Activated B cell treated with CpG ODN at 0.5 μM for 24 hours (primary cell): ENCODE results near the gene CTRL. TPM values are rescaled to one million over a fixed set of nuclear protein-coding genes. Genes with fewer than 3 reads are reported as not detected.
A peak's percentile ranks its signal among the peaks of the same experiment; 100 is the strongest.
"Not testable (repeated sequence)": the region's sequence is repeated elsewhere in the genome, so short reads cannot be mapped to it uniquely, and the experiment has no call there.

Experiments
- ATAC-seq: fragments of 200-7000 bp; cut with Tn5 transposase; one replicate; pipeline ENCODE4 v1.10.0; 2021; ENCODE audit warnings: low read depth, mild to moderate bottlenecking, moderate library complexity
- CTCF ChIA-PET: fragments of 350-600 bp; sonication (Branson Sonifier 250); formaldehyde crosslinking; loops from one replicate; lab custom pipeline; 2021; ENCODE audit warnings: antibody characterized with exemption; lab: Charles Lee
- POLR2A ChIA-PET: fragments of 350-600 bp; sonication (Branson Sonifier 250); formaldehyde crosslinking; loops from one replicate; lab custom pipeline; 2021; ENCODE audit warnings: antibody characterized with exemption; lab: Charles Lee
- DNase-seq: peaks from one replicate; pipeline ENCODE4 v3.0.0; 2022
- H3K27ac Mint-ChIP-seq: one replicate; pipeline ENCODE4 v1.8.0; 2020; ENCODE audit warnings: mixed read lengths
- H3K27me3 Mint-ChIP-seq: one replicate; pipeline ENCODE4 v1.8.0; 2021; ENCODE audit warnings: mixed read lengths
- H3K36me3 Mint-ChIP-seq: one replicate; pipeline ENCODE4 v1.8.0; 2021; ENCODE audit warnings: low read depth, mixed read lengths
- H3K4me1 Mint-ChIP-seq: one replicate; pipeline ENCODE4 v1.8.0; 2021; ENCODE audit warnings: mixed read lengths
- H3K4me3 Mint-ChIP-seq: one replicate; pipeline ENCODE4 v1.8.0; 2020; ENCODE audit warnings: mild to moderate bottlenecking, mixed read lengths
- H3K9me3 Mint-ChIP-seq: one replicate; pipeline ENCODE4 v1.8.0; 2020; ENCODE audit warnings: mixed read lengths
- intact Hi-C: fragments of 100-400 bp; cut with micrococcal nuclease; formaldehyde crosslinking; loops from one replicate; pipeline ENCODE4 v1.15.1; 2024
- total RNA-seq: library from RNA; stranded (reverse); gene quantifications from 2 replicates; pipeline ENCODE4 v1.2.3, GENCODE V29; 2022
- TF ChIP-seq, protein P1 (sequence below): fragments of 200-600 bp; IDR thresholded peaks from one replicate; pipeline ENCODE4 v1.8.0; 2022; ENCODE audit warnings: antibody characterized with exemption, mild to moderate bottlenecking

The CTRL gene
- total RNA-seq, 1 donor from 2014 or later: 6.2 TPM

DNA sequence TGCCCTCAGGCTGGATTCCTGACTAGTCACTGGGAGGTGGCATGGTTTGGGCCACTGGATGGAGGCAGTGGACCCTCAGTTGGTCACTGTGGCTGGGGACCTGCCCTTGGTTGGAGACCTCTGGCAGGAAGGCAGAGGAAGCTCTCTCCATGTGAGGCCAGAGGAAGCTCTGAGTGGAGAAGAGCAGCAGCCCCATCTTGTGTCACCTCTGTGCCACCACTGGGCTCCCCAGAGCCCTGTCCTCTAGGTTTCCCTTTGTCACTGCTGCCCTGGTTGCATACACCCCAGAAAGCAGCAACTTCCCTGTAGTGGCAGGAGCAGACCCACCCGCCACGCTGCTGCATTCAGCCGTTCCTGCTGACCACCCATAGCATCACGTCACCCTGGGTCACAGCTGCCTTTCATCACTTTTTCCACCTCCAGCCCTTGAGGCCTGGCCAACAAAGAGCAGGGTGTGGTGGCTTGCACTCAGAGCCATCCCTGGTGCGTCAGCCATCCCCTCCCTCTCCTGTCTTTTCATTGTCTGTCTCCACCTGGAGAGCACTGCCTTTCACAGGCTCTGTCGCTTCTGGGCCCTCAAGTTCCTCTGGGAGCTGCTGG is 11.9 kb downstream of the CTRL start:
- Mint-ChIP-seq H3K27me3 (no peaks in the 10 kb centered on the region), H3K4me3 (no peak overlapping the region), H3K9me3 (no peaks in the 10 kb centered on the region), H3K4me1 (peaks cover 6% of the 10 kb centered on the region), H3K27ac (no peak overlapping the region), H3K36me3 (peaks cover 39% of the 10 kb centered on the region)
- TF ChIP-seq, protein P1, sequence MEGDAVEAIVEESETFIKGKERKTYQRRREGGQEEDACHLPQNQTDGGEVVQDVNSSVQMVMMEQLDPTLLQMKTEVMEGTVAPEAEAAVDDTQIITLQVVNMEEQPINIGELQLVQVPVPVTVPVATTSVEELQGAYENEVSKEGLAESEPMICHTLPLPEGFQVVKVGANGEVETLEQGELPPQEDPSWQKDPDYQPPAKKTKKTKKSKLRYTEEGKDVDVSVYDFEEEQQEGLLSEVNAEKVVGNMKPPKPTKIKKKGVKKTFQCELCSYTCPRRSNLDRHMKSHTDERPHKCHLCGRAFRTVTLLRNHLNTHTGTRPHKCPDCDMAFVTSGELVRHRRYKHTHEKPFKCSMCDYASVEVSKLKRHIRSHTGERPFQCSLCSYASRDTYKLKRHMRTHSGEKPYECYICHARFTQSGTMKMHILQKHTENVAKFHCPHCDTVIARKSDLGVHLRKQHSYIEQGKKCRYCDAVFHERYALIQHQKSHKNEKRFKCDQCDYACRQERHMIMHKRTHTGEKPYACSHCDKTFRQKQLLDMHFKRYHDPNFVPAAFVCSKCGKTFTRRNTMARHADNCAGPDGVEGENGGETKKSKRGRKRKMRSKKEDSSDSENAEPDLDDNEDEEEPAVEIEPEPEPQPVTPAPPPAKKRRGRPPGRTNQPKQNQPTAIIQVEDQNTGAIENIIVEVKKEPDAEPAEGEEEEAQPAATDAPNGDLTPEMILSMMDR: no peak
- intact Hi-C loops: no loop called here
- POLR2A ChIA-PET: no interaction called here
- DNase-seq: no peak
- ATAC-seq: no peak
- CTCF ChIA-PET: interaction anchor here (1.5 kb wide), 1 partner anchor 36 kb away, joined by 5 read pairs; no protein-coding TSS in a partner anchor

DNA sequence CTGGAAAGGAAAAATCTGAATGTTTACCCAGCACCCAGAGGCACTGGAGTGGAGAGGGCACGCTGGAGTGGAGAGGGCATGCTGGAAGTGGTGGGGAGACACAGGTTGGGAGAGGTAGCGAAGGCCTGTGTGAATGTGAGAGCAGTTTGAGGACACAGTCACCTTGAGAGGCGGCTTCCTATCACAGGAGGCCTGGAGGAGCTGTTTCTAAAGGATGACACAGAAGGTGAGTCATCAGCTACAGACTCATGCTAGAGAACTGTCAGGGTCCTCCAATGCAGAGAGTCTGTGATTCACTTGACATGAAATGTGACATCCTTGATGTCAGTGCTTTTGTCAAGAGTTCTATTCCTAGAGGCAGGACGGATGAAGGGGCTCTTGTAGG is 13.8 kb downstream of the CTRL start:
- POLR2A ChIA-PET: no interaction called here
- Mint-ChIP-seq H3K36me3 (peaks cover 38% of the 10 kb centered on the region), H3K27ac (no peak overlapping the region), H3K9me3 (no peaks in the 10 kb centered on the region), H3K4me3 (no peak overlapping the region), H3K27me3 (no peaks in the 10 kb centered on the region), H3K4me1 (peaks cover 4% of the 10 kb centered on the region)
- DNase-seq: no peak
- intact Hi-C loops: no loop called here
- peak; percentile 50 for ATAC-seq
- TF ChIP-seq, protein P1: no peak
- CTCF ChIA-PET: no interaction called here

DNA sequence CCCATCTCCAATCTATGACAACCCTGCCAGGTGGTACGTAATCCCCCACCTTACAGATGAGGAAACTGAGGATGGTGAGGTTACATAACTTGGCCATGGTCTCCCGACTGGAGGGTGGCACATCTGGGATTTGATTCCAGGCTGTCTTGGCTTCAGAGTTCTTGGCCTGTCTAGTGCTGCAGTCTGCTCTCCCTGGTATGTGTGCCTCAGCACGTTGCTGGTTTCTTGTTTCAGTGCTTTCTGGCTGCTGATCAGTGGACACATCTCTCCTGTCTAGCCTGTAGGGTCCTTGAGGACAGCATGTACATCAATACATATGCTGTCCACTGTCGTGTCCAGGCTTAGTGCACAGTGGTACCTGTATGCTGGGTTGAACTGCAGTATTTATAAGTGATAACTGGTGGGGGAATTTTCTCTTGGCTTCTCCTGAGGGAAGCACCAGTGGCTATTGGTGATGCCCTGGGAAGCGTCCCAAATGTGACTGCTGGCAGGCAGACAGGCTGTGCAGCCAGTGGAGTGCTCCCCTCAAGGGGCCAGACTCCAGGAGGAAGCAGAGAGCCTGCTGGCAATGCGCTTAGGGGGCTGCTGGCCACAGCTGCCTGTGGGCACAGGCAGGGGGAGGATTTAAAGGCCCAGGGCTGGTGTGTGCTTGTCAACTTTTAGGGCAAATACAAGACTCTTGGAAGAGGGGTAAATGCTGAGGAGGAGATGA is 14.4 kb downstream of the CTRL start:
- ChIA-PET POLR2A (no interaction called here), CTCF (no interaction called here)
- Mint-ChIP-seq H3K36me3 (peaks cover 36% of the 10 kb centered on the region), H3K27me3 (no peaks in the 10 kb centered on the region), H3K9me3 (no peaks in the 10 kb centered on the region), H3K4me1 (peaks cover 4% of the 10 kb centered on the region), H3K27ac (no peak overlapping the region), H3K4me3 (no peak overlapping the region)
- ATAC-seq (no peak), DNase-seq (no peak)
- TF ChIP-seq, protein P1: no peak
- intact Hi-C loops: no loop called here

DNA sequence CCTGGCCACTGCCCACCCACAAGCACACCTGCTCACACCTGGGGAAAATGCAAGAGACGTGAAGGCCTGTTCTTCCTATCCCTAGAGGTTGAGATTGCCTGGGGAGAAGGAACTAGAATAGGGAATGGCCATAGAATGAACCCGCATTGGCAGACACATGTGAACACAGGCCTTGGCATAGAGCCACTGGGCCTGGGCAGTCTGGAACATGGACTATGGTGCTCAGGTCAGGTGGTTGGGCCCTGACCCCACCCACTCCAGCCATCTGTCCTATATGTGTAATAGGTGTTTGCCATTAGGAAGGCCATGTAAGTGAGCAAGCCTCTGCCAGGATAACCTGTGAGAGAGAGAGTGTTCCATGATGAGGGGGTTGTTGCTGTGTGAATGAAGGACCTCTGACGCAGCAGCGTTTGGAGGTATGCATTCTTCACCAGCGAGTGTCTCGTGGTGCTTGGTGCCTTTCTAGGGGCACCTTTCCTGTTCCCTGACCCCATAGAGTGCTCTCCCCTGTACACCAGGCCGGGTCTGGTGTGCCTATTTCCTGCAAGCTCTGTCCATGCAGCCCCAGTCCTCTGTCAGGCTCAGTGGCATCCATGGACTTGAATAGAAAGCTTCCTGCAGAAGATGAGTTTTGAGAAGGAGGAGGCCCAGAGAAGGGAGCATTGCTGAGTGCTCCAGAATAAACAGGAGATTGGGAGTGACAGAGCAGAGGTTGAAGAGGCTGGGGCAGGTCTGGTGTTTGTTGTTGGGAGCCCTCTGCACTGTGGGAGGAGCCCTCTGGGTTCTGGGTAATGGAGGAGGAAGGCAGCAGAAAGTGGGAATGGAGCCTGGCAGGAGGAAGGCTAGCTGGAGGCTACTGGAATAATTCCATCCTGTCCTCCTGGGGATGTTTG is 15.6 kb downstream of the CTRL start:
- POLR2A ChIA-PET: interaction anchor here (0.7 kb wide), 1 partner anchor 19 kb away, joined by 5 read pairs; no protein-coding TSS in a partner anchor
- Mint-ChIP-seq H3K36me3 (peaks cover 39% of the 10 kb centered on the region), H3K27me3 (no peaks in the 10 kb centered on the region), H3K9me3 (no peaks in the 10 kb centered on the region), H3K27ac (no peak overlapping the region), H3K4me1 (peaks cover 4% of the 10 kb centered on the region), H3K4me3 (no peak overlapping the region)
- intact Hi-C loops: no loop called here
- DNase-seq: no peak
- TF ChIP-seq, protein P1: no peak
- CTCF ChIA-PET: interaction anchor here (1.6 kb wide), 1 partner anchor 32 kb away, joined by 5 read pairs; no protein-coding TSS in a partner anchor
- ATAC-seq: no peak

DNA sequence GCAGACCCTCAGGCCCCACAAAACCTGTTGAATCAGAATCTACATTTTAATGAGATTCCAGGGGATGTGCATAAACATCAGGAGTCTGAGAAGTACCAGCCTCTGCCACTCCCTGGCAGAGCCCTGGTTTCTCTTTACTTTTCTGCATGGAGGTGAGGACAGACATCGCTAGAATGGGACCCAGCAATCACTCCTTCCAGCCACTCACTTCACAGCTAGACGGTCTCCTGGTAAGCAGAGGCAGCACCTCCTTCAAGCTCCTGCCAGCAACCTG is 16.2 kb downstream of the CTRL start:
- CTCF ChIA-PET: interaction anchor here (1.6 kb wide), 1 partner anchor 32 kb away, joined by 5 read pairs; no protein-coding TSS in a partner anchor
- not testable (repeated sequence) for ATAC-seq
- POLR2A ChIA-PET: interaction anchor here (0.5 to 0.7 kb wide), 3 partner anchors 20 to 120 kb away, joined by 5 to 9 read pairs (median 5); no protein-coding TSS in a partner anchor

More for the DNA sequence above, 16.2 kb downstream of the CTRL start:
- H3K27ac Mint-ChIP-seq, H3K9me3 Mint-ChIP-seq, H3K4me3 Mint-ChIP-seq, H3K4me1 Mint-ChIP-seq, intact Hi-C loops, DNase-seq, H3K27me3 Mint-ChIP-seq: not testable (repeated sequence)
- peaks cover 42% of the 10 kb centered on the region for H3K36me3 Mint-ChIP-seq
